ENCODE data around the gene POMP.
A peak's percentile ranks its signal among the peaks of the same experiment; 100 is the strongest.

The POMP gene

DNA sequence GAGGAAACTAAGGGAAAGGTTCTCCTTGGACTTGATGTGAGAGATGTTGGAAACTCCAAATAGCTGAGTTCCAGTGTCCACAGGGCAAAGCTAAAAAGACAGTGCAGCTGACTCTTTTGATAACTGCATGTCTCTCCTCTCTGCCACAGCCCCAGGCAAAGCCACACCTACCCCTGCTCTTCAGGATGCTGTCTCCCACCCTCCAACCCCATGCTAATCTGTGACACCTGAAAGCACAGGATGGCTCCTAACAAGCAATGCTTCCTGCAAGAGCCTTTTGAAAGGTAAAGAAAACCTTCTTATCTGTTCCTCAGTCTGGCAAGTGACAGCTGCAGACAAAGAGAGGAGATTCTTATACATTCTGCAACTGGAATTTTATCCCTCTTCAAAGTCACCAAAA is 45.4 kb downstream of the POMP start:
- no peak for DNase-seq

DNA sequence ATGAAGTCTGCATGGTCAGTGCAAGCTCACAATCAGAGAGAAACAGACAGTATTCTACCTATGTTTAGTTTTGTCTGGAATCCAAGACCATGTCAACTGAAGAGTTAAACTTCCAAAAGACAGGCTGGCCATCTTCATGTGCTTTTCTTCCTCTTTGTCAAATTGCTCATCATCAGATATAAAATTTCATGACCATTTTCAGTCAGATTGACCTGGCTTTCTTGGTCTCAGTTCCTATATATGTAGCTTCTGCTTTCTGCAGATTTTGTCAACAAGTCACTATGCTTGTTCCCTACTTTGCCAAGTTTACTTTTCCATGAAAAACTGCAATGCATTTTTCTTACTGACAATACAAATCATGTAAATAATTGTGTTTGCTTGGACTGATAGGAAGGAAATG is 46.0 kb downstream of the POMP start:
- DNase-seq: no peak

DNA sequence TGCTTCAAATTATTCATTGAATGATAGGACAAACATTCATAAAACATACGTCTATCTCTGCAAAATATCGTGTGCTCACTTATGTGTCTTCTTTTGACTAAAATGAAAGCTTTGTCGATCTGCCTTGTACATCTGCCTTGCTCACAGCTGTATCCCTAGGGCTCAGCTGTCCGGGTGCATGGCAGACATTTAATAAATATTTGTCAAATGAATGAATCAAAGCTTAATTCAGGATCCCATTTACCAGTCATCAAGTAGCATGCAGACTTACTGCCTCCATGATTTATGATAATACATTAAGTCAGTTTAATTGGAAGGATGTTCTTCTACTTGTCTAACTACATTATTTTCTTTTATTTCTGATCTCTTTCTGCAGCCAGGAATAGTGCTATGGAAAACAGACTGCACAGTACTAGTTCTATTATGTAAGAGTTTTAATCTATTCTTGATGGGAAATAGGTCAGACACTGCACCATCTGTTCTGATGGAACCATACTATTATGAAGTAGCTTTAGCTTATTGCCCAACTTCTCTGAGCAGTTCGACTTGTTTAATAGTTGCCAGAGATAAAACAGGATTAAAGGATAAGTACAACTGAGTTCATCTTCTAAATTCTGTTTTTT is 46.6 kb downstream of the POMP start:
- no peak for DNase-seq

DNA sequence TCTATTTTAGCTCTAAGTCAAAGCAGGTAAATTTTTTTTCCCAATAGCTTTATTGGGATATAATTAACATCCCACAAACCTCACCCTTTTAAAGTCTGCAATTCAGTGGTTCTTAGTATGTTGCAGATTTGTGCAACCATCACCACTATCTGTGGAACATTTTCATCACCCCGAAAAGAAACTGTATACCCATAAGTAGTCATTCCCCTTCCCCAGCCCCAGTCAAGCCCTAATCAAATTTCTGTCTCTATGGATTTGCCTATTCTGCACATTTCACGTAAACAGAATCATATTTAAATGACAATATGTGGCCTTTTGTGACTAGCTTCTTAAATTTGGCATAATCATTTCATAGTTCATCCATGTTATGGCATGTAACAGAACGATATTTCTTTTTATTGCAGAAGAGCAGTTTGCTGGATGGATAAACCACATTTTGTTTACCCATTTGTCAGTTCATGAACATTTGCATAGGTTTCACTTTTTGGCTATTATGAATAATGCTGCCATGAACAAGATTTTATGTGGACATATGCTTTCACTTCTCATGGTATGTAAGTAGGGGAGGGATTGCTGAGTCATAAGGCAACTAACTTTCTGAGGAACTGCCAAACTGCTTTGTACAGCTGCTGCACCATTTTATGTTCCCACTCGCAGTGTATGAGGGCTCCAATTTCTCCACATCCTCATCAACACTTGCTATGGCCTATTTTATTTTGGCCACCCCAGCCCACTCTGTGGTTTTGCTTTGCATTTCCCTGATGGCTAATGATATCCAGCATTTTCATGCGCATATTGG is 48.9 kb downstream of the POMP start:
- no peak for DNase-seq

DNA sequence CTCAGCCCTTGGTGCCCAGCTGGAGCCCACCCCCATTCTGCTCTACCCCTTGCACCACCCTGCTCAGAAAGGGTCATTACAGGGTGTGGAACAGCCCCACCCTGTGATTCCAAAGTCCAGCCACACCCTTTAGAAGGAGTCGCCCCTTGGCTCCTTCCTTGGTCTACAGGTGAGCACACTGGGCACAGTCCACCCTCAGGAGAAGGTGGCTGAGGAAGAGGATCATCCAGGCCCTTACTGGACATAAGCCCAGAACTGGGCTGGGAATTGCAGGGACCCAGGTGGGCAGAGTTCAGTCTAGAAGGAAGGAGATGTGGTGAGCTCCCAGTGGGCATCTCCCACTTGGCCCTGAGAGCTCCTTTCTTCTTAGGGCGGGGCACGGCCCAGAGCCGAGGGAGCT is 51.2 kb downstream of the POMP start:
- no peak for DNase-seq

DNA sequence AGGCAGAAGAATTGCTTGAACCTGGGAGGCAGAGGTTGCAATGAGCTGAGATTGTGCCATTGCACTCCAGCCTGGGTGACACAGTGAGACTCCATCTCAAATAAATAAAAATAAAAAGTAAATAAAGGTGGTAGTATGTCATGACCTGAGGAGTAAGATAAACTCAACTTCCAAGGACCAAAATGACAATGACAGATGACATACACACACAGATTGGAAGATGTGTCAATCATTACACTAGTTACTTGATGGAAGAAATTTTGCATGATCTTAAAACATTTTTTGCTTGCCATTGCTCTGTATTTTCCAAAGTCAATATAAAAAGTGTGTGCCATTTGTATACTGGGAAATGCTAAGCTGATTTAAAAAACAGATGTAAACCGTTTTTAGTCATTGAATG is 55.7 kb downstream of the POMP start:
- DNase-seq: no peak

DNA sequence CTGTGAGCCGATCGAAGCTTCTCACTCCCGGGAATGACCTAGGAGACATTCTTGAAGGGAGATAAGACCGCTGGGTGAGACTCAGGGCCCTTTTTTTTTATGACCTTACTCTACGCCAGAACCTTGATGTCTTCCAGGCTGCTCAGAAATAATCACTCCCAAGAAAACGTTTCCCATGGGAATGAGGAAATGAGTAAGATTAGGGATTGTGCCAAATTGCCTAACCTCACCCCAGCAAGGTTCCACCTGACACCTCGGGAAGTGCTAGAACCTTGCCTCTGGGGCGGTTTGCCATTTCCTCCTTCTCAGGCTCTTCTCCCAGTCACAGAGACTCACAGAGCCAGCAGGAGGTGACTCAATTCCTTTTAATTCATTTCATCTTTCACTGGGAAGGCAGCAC is 57.6 kb downstream of the POMP start:
- no peak for DNase-seq

DNA sequence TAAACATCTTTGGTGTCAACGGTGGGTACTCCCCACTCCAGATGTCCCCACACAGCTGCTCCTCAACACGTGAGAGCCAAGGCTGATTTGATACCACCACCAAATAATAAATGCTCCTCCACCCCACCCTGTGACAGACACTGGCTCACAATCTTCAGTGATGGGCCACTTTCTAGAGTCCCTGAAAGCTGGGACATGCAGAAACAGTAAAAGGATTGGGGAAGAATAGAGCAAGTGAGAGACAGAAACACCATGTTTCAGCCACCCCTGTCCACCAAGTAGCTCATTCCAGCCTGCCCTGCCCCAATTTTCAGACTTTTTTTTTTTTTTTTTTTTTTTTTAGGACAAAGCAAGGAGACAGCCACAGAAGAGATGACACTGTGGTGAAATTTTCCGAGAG is 58.2 kb downstream of the POMP start:
- no peak for DNase-seq

DNA sequence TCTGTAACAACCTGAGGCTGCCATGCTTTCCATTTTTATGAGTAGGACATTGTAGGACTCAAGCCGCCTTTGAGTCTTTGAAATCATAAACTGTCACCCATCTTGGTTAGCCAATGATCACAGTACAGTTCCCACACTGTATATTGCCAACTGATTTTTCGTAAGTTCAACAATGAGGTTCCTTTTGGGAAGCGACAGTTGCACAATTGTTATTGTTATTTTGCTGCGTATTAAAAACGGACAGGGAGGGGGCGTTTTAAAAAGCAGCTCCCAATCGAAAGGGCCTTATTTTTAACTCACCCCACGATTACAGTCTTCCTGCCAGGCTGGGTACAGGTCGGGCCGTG is 59.2 kb downstream of the POMP start:
- no peak for DNase-seq

DNA sequence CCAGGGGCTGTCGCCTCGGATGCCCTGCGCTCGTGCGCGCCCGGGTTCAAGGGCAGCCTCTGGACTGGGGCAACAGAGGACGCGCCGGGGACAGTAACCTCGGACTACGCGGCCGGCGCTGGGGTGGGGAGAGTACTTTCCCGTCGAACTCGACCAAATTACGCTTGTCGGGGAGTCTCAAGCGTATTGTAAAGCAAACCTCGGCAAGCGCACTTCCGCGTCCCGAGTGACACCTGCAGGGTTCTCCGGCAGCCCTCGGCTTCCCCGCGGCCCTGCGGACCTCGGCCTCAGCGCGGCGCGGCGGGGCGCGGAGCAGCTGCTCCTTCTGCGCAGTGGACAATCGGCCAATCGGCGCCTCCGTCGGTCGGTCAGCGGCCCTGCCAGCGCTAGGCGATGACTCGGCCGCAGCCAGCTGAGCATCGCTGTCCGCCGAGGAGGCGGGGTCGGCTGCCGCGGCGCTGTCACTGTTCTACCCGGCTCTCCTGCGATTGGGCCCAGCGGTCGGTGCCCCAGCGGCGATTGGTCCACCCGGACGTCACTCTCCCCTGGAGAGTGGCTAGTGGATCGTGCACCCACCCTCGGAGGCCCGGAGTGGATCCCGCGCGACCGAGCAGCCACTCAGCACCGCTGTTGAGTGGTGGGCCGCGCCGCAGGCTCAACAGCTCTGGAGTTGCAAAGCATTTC is 59.8 kb downstream of the POMP start, which contains the start of gene SLC46A3:
SLC46A3 (minus strand) TSS at position 428 of the 684 bp plus-strand sequence. CDS start 972 bp downstream, outside the sequence.
- peak; percentile 94 for DNase-seq

DNA sequence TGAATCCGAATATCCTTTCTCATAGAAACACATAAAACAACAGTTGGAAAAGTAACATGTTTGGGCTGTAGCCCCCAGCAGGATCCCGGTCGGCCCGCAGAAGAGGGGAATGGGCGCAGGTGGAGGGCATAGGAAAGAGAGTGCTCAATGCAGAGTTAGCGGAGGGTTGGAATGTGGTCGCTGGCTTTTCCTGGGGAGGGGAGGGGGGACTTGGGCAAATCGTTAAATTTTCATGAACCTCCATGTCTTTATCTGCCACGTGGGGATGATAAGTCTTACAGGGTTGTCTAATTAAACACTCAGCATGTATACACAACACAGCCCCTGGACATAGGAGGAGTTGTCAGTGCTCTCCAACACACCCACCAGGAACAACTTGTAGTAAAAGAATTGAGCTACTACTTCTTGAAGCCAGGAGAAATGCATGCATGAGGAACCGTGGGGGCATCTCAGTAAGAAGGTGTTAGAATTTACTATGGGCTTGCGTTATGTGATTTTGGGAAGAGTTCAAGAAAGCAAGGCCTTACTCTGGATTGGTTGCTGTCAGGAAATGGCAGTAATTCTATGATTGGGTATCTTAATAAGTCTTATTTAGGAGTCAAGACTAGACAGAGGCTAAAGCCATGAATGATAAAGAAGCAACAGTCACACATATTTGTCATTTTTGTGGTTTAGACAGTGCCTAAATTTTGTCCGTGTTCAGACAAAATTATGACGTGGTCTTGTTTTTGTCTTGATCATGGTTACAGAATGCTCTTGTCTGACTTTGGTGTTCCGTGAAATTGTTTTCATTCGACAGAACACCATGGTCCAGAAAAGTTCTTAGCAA is 60.5 kb downstream of the POMP start:
- DNase-seq: no peak

DNA sequence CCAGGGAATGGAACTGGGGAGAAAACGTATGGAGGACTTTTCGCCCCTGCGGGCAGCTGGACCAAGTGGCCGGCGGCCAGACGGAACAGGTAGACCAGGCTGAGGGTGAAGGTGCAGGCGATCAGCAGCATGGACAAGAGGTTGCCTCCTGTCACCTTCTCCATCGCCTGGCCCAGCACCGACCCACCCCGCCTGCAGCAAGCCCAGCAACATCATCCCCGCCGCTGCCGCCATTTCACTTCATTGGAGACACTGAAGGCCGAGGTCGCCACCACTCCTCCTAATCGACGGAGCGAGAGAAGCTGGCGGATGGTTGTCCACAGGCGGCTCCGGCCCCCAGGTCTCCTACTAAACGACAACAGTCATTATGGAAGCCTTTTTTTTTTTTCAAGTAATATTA is 64.9 kb downstream of the POMP start:
- peak; percentile 8 for DNase-seq

DNA sequence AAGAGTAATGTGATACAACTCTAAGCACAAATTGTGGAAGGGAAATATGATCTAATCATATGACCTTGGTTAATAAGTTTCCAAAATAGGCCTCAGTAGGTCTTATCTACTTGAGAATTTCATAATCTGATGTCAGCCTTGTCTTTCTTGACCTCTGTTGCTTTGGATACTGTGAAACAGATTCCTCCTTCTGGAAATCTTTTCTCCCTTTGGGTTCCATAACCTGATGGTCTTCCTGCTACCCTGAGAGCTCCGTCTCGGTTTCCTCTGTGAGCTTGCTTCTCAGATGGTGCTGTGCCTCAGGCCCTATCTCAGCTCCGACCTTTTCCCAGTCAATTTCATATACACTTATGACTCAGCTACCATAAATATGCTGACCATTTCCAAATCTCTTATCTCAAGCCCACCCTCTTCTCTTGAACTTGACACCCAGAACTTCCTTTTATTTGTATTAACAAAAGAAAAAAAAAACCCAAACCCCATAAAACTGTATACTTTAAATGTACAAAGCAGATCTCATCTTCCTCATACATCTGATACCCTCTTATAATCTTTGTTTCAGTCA is 66.2 kb downstream of the POMP start:
- DNase-seq: no peak
